ENCODE results near the gene TMEM131.

GRCh38 chr2:97901862-97902261, 93.9 kb downstream of the TMEM131 start:
- no peak for TF ChIP-seq CTCF (IDR thresholded peaks at IDR 0.05)
- no peak for TF ChIP-seq ATF2 (CRISPR knock-in tag; IDR thresholded peaks at IDR 0.05; ENCODE audit: borderline replicate concordance, low read depth)
- TF ChIP-seq E2F4 (CRISPR knock-in tag; IDR thresholded peaks at IDR 0.05; ENCODE audit: borderline replicate concordance, low read depth), result no peak
- no peak for TF ChIP-seq ZNF423 (CRISPR knock-in tag; IDR thresholded peaks at IDR 0.05)
- no peak for TF ChIP-seq CREB1 (CRISPR knock-in tag; IDR thresholded peaks at IDR 0.05)
- TF ChIP-seq PREB (CRISPR knock-in tag; IDR thresholded peaks at IDR 0.05; ENCODE audit: borderline replicate concordance), result no peak
- TF ChIP-seq ZNF671 (CRISPR knock-in tag; IDR thresholded peaks at IDR 0.05), result no peak
- no peak for TF ChIP-seq ZBTB43 (CRISPR knock-in tag; IDR thresholded peaks at IDR 0.05)
- TF ChIP-seq ZSCAN18 (CRISPR knock-in tag; IDR thresholded peaks at IDR 0.05), result no peak
- TF ChIP-seq FOXP1 (CRISPR knock-in tag; IDR thresholded peaks at IDR 0.05; ENCODE audit: borderline replicate concordance), result no peak
- TF ChIP-seq MAX (CRISPR knock-in tag; IDR thresholded peaks at IDR 0.05), result no peak
- TF ChIP-seq TP53 (CRISPR knock-in tag; IDR thresholded peaks at IDR 0.05), result no peak
- no peak for TF ChIP-seq ATF3 (CRISPR knock-in tag; conservative IDR thresholded peaks at IDR 0.05)
- no peak for TF ChIP-seq PRDM15 (CRISPR knock-in tag; IDR thresholded peaks at IDR 0.05)

Measured in WTC11 (cell line).